Measurements from ENCODE around the gene UMPS. TPM values are rescaled to one million over a fixed set of nuclear protein-coding genes. Genes with fewer than 3 reads are reported as not detected.

The UMPS gene
- total RNA-seq, 1 experiment from 2014 or later = 46.0 TPM

GRCh38 chr3:124682263-124682662, 48.0 kb upstream of the UMPS start:
- TF ChIP-seq TCF7L2 (IDR thresholded peaks at IDR 0.05; ENCODE audit: low read depth, low read length) = no peak
- TF ChIP-seq POLR2AphosphoS5 (IDR thresholded peaks at IDR 0.05; ENCODE audit: low read depth, low read length) = no peak
- TF ChIP-seq, protein P1, sequence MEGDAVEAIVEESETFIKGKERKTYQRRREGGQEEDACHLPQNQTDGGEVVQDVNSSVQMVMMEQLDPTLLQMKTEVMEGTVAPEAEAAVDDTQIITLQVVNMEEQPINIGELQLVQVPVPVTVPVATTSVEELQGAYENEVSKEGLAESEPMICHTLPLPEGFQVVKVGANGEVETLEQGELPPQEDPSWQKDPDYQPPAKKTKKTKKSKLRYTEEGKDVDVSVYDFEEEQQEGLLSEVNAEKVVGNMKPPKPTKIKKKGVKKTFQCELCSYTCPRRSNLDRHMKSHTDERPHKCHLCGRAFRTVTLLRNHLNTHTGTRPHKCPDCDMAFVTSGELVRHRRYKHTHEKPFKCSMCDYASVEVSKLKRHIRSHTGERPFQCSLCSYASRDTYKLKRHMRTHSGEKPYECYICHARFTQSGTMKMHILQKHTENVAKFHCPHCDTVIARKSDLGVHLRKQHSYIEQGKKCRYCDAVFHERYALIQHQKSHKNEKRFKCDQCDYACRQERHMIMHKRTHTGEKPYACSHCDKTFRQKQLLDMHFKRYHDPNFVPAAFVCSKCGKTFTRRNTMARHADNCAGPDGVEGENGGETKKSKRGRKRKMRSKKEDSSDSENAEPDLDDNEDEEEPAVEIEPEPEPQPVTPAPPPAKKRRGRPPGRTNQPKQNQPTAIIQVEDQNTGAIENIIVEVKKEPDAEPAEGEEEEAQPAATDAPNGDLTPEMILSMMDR (IDR thresholded peaks at IDR 0.05) = no peak
- no peak for TF ChIP-seq REST (IDR thresholded peaks at IDR 0.05; ENCODE audit: insufficient read depth in 1 of 2, low read depth in 2 of 2, low read length in 1 of 2)
- TF ChIP-seq SIN3A (IDR thresholded peaks at IDR 0.05; ENCODE audit: borderline replicate concordance, insufficient read depth, low read depth, low read length) = no peak
- DNase-seq (ENCODE audit: low read depth, low spot score) = no peak
- no TSS peak for BruUV-seq (replicated peaks)
- H3K36me3 ChIP-seq (ENCODE audit: control insufficient read depth, insufficient read depth, low read length) = no peaks in the 10 kb centered on the region
- intact Hi-C loops (cut with micrococcal nuclease; ENCODE audit: unreplicated experiment) = no loop called here
- peaks cover 16% of the 10 kb centered on the region for H3K27me3 ChIP-seq (ENCODE audit: control insufficient read depth, insufficient read depth, low read length)
- no peak overlapping the region for H3K4me3 ChIP-seq (ENCODE audit: low read depth in 2 of 2, low read length in 2 of 2)
- H3K4me1 ChIP-seq (ENCODE audit: control insufficient read depth, insufficient read depth, low read length) = no peaks in the 10 kb centered on the region
- POLR2A ChIA-PET = no interaction called here
- CTCF ChIA-PET = interaction anchor here (0.7 kb wide), 1 partner anchor 13 kb away, joined by 3 read pairs; no protein-coding TSS in a partner anchor
- ATAC-seq = no peak
- in situ Hi-C loops (cut with HindIII; ENCODE audit: low pct_unique_long_range_greater_than_20kb, low sequenced_read_pairs) = no loop called here
- no peaks in the 10 kb centered on the region for H3K9me3 ChIP-seq (ENCODE audit: control insufficient read depth, insufficient read depth, low read depth, low read length)
- no peak overlapping the region for H3K27ac ChIP-seq (ENCODE audit: low read length)

DNA sequence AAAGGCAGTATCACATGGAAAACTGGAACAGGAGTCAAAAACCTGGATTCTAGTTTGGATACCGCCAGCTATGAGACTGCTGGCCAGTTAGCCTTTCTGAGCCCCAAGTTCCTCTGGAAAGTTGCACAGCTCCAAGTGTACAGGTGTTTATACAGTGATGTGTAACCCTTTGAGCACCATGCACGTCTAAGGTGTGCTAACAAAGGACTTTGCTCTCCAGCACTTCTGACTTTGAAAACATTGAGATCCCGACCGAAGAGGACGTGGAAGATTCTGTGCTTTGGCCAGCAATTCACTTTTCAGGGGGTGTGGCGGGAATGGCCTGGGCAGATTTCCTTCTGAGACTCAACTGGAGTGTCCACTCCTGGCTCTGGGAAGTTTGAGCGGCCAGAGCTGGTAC, 45.8 kb upstream of the UMPS start:
- TF ChIP-seq POLR2AphosphoS5 (IDR thresholded peaks at IDR 0.05; ENCODE audit: low read depth, low read length) (no peak), REST (IDR thresholded peaks at IDR 0.05; ENCODE audit: insufficient read depth in 1 of 2, low read depth in 2 of 2, low read length in 1 of 2) (no peak), TCF7L2 (IDR thresholded peaks at IDR 0.05; ENCODE audit: low read depth, low read length) (no peak), SIN3A (IDR thresholded peaks at IDR 0.05; ENCODE audit: borderline replicate concordance, insufficient read depth, low read depth, low read length) (no peak)
- TF ChIP-seq, protein P1 (IDR thresholded peaks at IDR 0.05) = no peak
- ATAC-seq (no peak), DNase-seq (ENCODE audit: low read depth, low spot score) (no peak)
- H3K27ac ChIP-seq (ENCODE audit: low read length) = no peak overlapping the region
- H3K36me3 ChIP-seq (ENCODE audit: control insufficient read depth, insufficient read depth, low read length) = no peaks in the 10 kb centered on the region
- H3K4me1 ChIP-seq (ENCODE audit: control insufficient read depth, insufficient read depth, low read length) = peaks cover 3% of the 10 kb centered on the region; the same call in 1 of the 2 replicates
- ChIA-PET POLR2A (no interaction called here), CTCF (no interaction called here)
- no peaks in the 10 kb centered on the region for H3K9me3 ChIP-seq (ENCODE audit: control insufficient read depth, insufficient read depth, low read depth, low read length)
- intact Hi-C loops (cut with micrococcal nuclease; ENCODE audit: unreplicated experiment) (no loop called here), in situ Hi-C loops (cut with HindIII; ENCODE audit: low pct_unique_long_range_greater_than_20kb, low sequenced_read_pairs) (no loop called here)
- H3K27me3 ChIP-seq (ENCODE audit: control insufficient read depth, insufficient read depth, low read length) = peaks cover 25% of the 10 kb centered on the region
- no TSS peak for BruUV-seq (replicated peaks)
- no peak overlapping the region for H3K4me3 ChIP-seq (ENCODE audit: low read depth in 2 of 2, low read length in 2 of 2)
